ENCODE measurements around the gene TCOF1.

TCOF1 gene

GRCh38 chr5:150372639-150373038, 15.1 kb downstream of the TCOF1 start:
- DNase-seq (ENCODE audit: low read depth): no peak
- no peak for TF ChIP-seq CTCF (IDR thresholded peaks at IDR 0.05; ENCODE audit: control insufficient read depth, extremely low read depth, insufficient read depth)

GRCh38 chr5:150374651-150375050, 17.2 kb downstream of the TCOF1 start:
- no peak for DNase-seq (ENCODE audit: low read depth)
- TF ChIP-seq CTCF (IDR thresholded peaks at IDR 0.05; ENCODE audit: control insufficient read depth, extremely low read depth, insufficient read depth): no peak

More at GRCh38 chr5:150372639-150373038, 15.1 kb downstream of the TCOF1 start:
- no peak overlapping the region for H3K4me3 ChIP-seq (ENCODE audit: low read depth, low read length)

GRCh38 chr5:150376799-150377771, 19.6 kb downstream of the TCOF1 start:
- H3K4me3 ChIP-seq (ENCODE audit: low read depth, low read length): no peak overlapping the region
- TF ChIP-seq CTCF (IDR thresholded peaks at IDR 0.05; ENCODE audit: control insufficient read depth, extremely low read depth, insufficient read depth): no peak
- no peak for DNase-seq (ENCODE audit: low read depth)

More at GRCh38 chr5:150374651-150375050, 17.2 kb downstream of the TCOF1 start:
- no peak overlapping the region for H3K4me3 ChIP-seq (ENCODE audit: low read depth, low read length)

GRCh38 chr5:150377964-150378694, 20.6 kb downstream of the TCOF1 start:
- DNase-seq (ENCODE audit: low read depth): no peak
- TF ChIP-seq CTCF (IDR thresholded peaks at IDR 0.05; ENCODE audit: control insufficient read depth, extremely low read depth, insufficient read depth): no peak
- no peak overlapping the region for H3K4me3 ChIP-seq (ENCODE audit: low read depth, low read length)

- TF ChIP-seq CTCF (IDR thresholded peaks at IDR 0.05; ENCODE audit: control insufficient read depth, extremely low read depth, insufficient read depth): no peak
- no peak for DNase-seq (ENCODE audit: low read depth)
- no peak overlapping the region for H3K4me3 ChIP-seq (ENCODE audit: low read depth, low read length)
These were observed 27.2 kb downstream of the TCOF1 start for GRCh38 chr5:150384701-150385100.

GRCh38 chr5:150386024-150386855, 28.7 kb downstream of the TCOF1 start:
- H3K4me3 ChIP-seq (ENCODE audit: low read depth, low read length): no peak overlapping the region
- no peak for DNase-seq (ENCODE audit: low read depth)
- no peak for TF ChIP-seq CTCF (IDR thresholded peaks at IDR 0.05; ENCODE audit: control insufficient read depth, extremely low read depth, insufficient read depth)

All from LNCaP clone FGC (cell line).